Activated naive CD8-positive, alpha-beta T cell treated with anti-CD3 and anti-CD28 coated beads for 36 hours (primary cell): Measurements from ENCODE around the gene AGAP3. TPM values are rescaled to one million over a fixed set of nuclear protein-coding genes. Genes with fewer than 3 reads are reported as not detected.

ENCODE experiments used
- DNase-seq: peaks from one replicate; pipeline ENCODE4 v3.0.0; 2021
- H3K27ac Mint-ChIP-seq: one replicate; pipeline ENCODE4 v1.8.0; 2022; ENCODE audit warnings: mild to moderate bottlenecking, moderate library complexity, mixed read lengths
- H3K27me3 Mint-ChIP-seq: one replicate; pipeline ENCODE4 v1.8.0; 2022; ENCODE audit warnings: mild to moderate bottlenecking, mixed read lengths
- H3K36me3 Mint-ChIP-seq: one replicate; pipeline ENCODE4 v1.8.0; 2021; ENCODE audit warnings: mild to moderate bottlenecking, mixed read lengths
- H3K4me1 Mint-ChIP-seq: one replicate; pipeline ENCODE4 v1.8.0; 2021; ENCODE audit warnings: mixed read lengths
- H3K4me3 Mint-ChIP-seq: one replicate; pipeline ENCODE4 v1.8.0; 2022; ENCODE audit warnings: mild to moderate bottlenecking, moderate library complexity, mixed read lengths
- H3K9me3 Mint-ChIP-seq: one replicate; pipeline ENCODE4 v1.8.0; 2022; ENCODE audit warnings: mixed read lengths
- total RNA-seq, 2 experiments: library from RNA; stranded (reverse); gene quantifications; one replicate each; pipeline ENCODE4 v1.2.3, GENCODE V29; 2021

AGAP3 gene
- total RNA-seq, 2 experiments from 2014 or later = 24.8 to 25.3 TPM

- no peaks in the 10 kb centered on the region for H3K9me3 Mint-ChIP-seq
- peak; percentile 43 for DNase-seq
- peak overlapping the region; percentile 84 for H3K4me3 Mint-ChIP-seq
- peaks cover 24% of the 10 kb centered on the region for H3K27me3 Mint-ChIP-seq
- H3K36me3 Mint-ChIP-seq = no peaks in the 10 kb centered on the region
- peaks cover 32% of the 10 kb centered on the region for H3K4me1 Mint-ChIP-seq
- H3K27ac Mint-ChIP-seq = peak overlapping the region; percentile 82
These were observed 548 bp downstream of the AGAP3 start for GRCh38 chr7:151086802-151087244.

DNA sequence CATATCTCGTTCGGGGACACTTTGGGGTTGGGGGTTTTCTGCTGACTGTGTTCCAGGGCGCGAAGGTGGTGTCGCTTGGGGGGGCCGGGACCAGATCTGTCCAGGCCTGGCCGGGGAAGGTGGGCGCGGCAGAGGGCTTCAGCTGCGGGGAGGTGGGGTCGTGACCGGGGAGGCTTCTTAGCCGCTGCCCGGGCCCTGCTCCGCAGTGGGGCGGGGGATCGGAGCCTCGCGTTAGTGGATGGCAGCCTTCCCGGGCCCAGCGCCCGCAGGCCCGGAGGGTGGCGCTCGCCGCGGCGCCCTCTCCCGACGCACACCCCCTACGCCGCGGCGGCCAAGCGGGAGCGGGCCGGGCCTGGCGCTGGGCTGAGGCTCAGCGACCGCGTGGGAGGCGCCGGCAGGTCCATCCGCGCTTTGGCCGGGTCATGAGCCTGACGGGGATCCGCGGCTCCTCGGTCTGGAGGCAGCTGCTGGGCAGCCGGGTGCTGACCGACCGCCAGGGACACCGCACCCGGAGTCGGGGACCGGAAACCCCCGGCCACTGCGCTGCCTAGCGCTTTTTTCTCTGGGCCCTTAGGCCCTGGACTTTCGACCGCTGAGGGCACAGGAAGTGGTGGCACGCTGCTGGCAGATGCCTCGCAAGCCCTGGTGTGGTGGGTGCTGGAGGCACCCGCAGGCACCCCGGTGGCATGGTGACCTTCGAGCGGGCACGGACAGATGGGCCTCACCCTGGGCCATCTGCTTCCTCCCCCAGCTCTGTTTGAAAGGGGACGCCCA lies 1.2 kb downstream of the AGAP3 start:
- peaks cover 30% of the 10 kb centered on the region for H3K4me1 Mint-ChIP-seq
- H3K9me3 Mint-ChIP-seq = no peaks in the 10 kb centered on the region
- peak overlapping the region; percentile 63 for H3K27ac Mint-ChIP-seq
- peak; percentile 40 for DNase-seq
- H3K36me3 Mint-ChIP-seq = no peaks in the 10 kb centered on the region
- peaks cover 24% of the 10 kb centered on the region for H3K27me3 Mint-ChIP-seq
- peak overlapping the region; percentile 84 for H3K4me3 Mint-ChIP-seq

GRCh38 chr7:151088019-151088855 lies 2.0 kb downstream of the AGAP3 start:
- H3K9me3 Mint-ChIP-seq = no peaks in the 10 kb centered on the region
- H3K27ac Mint-ChIP-seq = no peak overlapping the region
- no peak for DNase-seq
- peak overlapping the region; percentile 84 for H3K4me3 Mint-ChIP-seq
- H3K27me3 Mint-ChIP-seq = peaks cover 24% of the 10 kb centered on the region
- H3K4me1 Mint-ChIP-seq = peaks cover 26% of the 10 kb centered on the region
- no peaks in the 10 kb centered on the region for H3K36me3 Mint-ChIP-seq

GRCh38 chr7:151088856-151089699 lies 2.8 kb downstream of the AGAP3 start:
- peaks cover 23% of the 10 kb centered on the region for H3K4me1 Mint-ChIP-seq
- H3K36me3 Mint-ChIP-seq = no peaks in the 10 kb centered on the region
- peak overlapping the region; percentile 46 for H3K4me3 Mint-ChIP-seq
- no peak for DNase-seq
- H3K27ac Mint-ChIP-seq = peak overlapping the region; percentile 36
- no peaks in the 10 kb centered on the region for H3K9me3 Mint-ChIP-seq
- H3K27me3 Mint-ChIP-seq = peaks cover 24% of the 10 kb centered on the region

GRCh38 chr7:151089893-151090730 lies 3.8 kb downstream of the AGAP3 start:
- Mint-ChIP-seq H3K9me3 (no peaks in the 10 kb centered on the region), H3K27me3 (peaks cover 16% of the 10 kb centered on the region), H3K27ac (no peak overlapping the region), H3K36me3 (no peaks in the 10 kb centered on the region), H3K4me1 (peaks cover 19% of the 10 kb centered on the region), H3K4me3 (no peak overlapping the region)
- DNase-seq = no peak

DNA sequence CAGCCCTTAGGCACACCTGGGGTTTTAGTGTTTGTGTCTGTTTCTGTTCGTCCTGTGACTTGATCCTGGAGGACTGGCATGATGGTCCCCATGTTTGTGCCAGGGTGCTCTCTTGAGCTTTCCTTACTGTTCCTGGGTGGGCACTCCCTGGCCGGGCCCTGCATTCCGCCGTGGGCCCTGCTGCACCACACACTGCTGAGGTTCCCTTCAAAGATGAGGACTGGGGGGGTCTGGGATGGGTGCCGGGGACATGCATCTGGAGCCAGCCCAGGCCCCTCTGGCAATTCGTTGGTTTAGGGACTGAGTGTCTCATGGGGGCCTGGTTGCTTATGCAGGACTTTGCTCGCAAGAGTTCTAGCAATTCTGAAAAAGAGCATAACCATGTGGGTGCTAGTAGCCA lies 4.7 kb downstream of the AGAP3 start:
- Mint-ChIP-seq H3K36me3 (no peaks in the 10 kb centered on the region), H3K4me3 (no peak overlapping the region), H3K27me3 (peaks cover 7% of the 10 kb centered on the region), H3K27ac (no peak overlapping the region), H3K4me1 (peaks cover 11% of the 10 kb centered on the region), H3K9me3 (no peaks in the 10 kb centered on the region)
- no peak for DNase-seq

DNA sequence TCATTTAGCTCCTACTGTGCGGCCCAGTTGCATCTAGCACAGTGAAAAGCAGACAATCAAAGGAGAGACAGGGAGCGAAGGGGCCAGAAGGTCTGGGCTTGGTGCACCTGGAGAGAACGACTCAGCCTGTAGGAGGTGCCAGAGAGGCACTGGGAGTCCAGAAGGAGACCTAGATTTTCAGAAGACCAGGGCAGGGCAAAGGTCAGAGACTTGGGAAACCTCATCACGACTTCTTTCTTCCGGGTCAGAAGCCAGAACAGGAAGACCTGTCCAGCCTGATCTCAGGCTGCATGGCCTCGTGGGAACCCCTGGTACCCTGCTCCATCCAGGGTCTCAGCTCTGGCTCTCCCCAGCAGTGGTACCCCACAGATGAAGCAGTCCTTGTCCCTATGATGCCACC lies 5.2 kb downstream of the AGAP3 start:
- peaks cover 11% of the 10 kb centered on the region for H3K4me1 Mint-ChIP-seq
- H3K27me3 Mint-ChIP-seq = peaks cover 7% of the 10 kb centered on the region
- no peak for DNase-seq
- H3K36me3 Mint-ChIP-seq = no peaks in the 10 kb centered on the region
- no peak overlapping the region for H3K27ac Mint-ChIP-seq
- H3K4me3 Mint-ChIP-seq = no peak overlapping the region
- no peaks in the 10 kb centered on the region for H3K9me3 Mint-ChIP-seq

DNA sequence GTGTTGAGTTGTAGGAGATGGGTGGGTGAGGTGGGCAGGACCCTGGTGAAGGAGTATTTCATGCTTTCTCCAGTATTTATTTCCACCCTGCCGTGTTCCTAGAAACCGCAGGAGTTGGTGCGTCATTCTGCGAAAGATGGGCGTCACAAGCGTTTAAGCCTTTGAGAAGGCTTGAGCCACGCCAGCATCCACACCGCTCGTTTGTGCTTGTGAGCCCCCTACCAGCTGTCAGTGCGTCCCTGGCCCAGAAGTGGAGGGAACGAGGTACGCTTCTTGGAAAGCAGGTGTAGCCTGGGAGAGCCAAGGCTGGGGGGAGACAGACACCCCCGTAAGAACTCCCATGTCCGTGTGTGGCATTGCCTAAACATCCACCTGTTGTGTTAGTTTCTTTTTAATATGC lies 5.7 kb downstream of the AGAP3 start:
- DNase-seq = no peak
- H3K36me3 Mint-ChIP-seq = no peaks in the 10 kb centered on the region
- H3K4me1 Mint-ChIP-seq = peaks cover 11% of the 10 kb centered on the region
- peaks cover 7% of the 10 kb centered on the region for H3K27me3 Mint-ChIP-seq
- no peaks in the 10 kb centered on the region for H3K9me3 Mint-ChIP-seq
- H3K4me3 Mint-ChIP-seq = no peak overlapping the region
- no peak overlapping the region for H3K27ac Mint-ChIP-seq

DNA sequence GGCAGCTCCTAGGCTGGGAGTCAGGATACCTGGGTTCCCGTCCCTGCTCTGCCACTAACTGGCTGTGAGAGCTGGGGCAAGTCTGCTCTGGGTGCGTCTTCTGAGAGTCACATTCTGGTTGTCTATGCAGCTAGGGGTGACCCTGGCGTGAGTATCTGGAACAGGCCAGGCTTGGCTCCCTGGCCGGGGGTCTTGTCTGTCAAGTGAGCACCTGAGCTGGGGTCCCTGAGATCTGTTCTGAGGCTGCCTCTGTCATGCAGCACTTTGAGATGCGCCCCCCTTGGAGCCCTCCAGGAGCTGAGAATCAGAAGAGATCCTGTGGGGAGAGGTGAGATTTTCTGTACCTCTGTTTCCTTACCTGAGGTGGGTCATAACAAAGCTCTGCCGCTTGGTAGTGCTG lies 7.5 kb downstream of the AGAP3 start:
- no peak overlapping the region for H3K27ac Mint-ChIP-seq
- peaks cover 7% of the 10 kb centered on the region for H3K27me3 Mint-ChIP-seq
- H3K36me3 Mint-ChIP-seq = no peaks in the 10 kb centered on the region
- peaks cover 5% of the 10 kb centered on the region for H3K4me1 Mint-ChIP-seq
- H3K4me3 Mint-ChIP-seq = no peak overlapping the region
- H3K9me3 Mint-ChIP-seq = no peaks in the 10 kb centered on the region
- DNase-seq = no peak

DNA sequence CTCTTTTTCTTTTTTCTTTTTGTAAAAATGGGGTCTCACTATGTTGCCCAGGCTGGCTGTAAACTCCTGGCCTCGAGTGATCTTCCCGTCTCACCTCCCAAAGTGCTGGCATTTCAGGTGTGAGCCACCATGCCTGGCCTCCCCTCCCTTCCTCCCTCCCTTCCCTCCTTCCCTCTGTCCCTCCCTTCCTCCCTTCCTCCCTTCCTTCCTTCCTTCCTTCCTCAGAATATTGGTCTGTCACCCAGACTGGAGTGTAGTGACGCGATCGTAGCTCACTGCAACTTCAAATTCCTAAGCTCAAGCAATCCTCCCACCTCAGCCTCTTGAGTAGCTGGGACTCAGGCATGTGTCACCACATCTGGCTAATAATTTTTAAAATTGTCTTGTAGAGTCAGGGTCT lies 8.4 kb downstream of the AGAP3 start:
- Mint-ChIP-seq H3K27ac (no peak overlapping the region), H3K27me3 (peaks cover 2% of the 10 kb centered on the region), H3K4me1 (no peaks in the 10 kb centered on the region), H3K9me3 (no peaks in the 10 kb centered on the region), H3K36me3 (no peaks in the 10 kb centered on the region), H3K4me3 (no peak overlapping the region)
- DNase-seq = no peak

GRCh38 chr7:151095123-151095797 lies 9.0 kb downstream of the AGAP3 start:
- DNase-seq = no peak
- H3K36me3 Mint-ChIP-seq = no peaks in the 10 kb centered on the region
- H3K27ac Mint-ChIP-seq = no peak overlapping the region
- no peak overlapping the region for H3K4me3 Mint-ChIP-seq
- no peaks in the 10 kb centered on the region for H3K9me3 Mint-ChIP-seq
- no peaks in the 10 kb centered on the region for H3K27me3 Mint-ChIP-seq
- H3K4me1 Mint-ChIP-seq = no peaks in the 10 kb centered on the region

- Mint-ChIP-seq H3K27ac (no peak overlapping the region), H3K9me3 (no peaks in the 10 kb centered on the region), H3K36me3 (no peaks in the 10 kb centered on the region), H3K4me3 (no peak overlapping the region), H3K4me1 (no peaks in the 10 kb centered on the region), H3K27me3 (no peaks in the 10 kb centered on the region)
- DNase-seq = no peak
These were observed 9.7 kb downstream of the AGAP3 start for GRCh38 chr7:151095828-151096475.

DNA sequence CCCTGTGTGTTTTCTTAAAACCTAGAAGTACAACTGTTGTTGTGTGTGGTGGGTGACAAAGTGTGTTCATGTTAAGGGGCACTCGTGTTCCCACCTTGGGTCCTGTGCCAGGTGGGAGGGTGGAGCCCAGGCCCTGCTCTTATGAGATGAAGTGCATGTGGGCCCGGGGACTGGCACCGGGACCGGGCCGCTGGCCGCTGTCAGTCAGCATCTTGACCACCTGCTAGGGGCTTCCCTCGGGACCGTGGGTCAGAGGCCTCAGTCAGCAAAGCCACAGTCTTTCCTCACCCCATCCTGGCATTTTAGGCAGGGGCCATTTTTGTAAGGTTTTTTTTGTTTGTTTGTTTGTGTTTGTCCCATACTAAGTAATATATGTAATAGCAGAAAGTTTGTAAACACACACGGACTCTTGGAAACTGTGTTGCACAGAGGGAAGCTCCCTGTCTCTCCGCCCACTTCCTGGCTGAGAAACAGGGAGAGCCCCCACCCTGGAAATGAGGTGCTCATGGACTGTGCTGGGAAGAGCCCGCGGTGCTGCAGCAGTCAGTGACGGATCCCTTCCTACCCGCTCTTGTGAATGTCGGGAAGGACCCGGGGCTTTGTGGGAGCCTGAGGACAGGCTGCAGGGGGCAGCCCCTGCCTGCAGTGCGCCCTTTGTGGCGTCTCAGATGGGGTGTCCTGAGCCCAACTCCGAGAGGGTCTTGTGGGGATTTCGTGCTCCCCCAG lies 13.4 kb downstream of the AGAP3 start:
- DNase-seq = no peak
- Mint-ChIP-seq H3K4me3 (no peak overlapping the region), H3K9me3 (no peaks in the 10 kb centered on the region), H3K36me3 (no peaks in the 10 kb centered on the region), H3K27ac (no peak overlapping the region), H3K27me3 (no peaks in the 10 kb centered on the region), H3K4me1 (no peaks in the 10 kb centered on the region)
